Common myeloid progenitor, CD34-positive (primary cell): ENCODE data around the gene NEK4.
A peak's percentile ranks its signal among the peaks of the same experiment; 100 is the strongest.

Experiments
- CTCF ChIA-PET: fragments of 350-600 bp; sonication (Branson Sonifier 250); formaldehyde crosslinking; loops from one replicate; lab custom pipeline; 2021; ENCODE audit warnings: antibody characterized with exemption; lab: Charles Lee
- POLR2A ChIA-PET: fragments of 350-600 bp; sonication (Branson Sonifier 250); formaldehyde crosslinking; loops from one replicate; lab custom pipeline; 2021; ENCODE audit warnings: antibody characterized with exemption; lab: Charles Lee
- DNase-seq, 3 donors: peaks; one replicate each; pipeline versions ENCODE4 v3.0.0 to v3.0.0-alpha.2; 2013
- H3K27ac ChIP-seq, 2 experiments: 1 replicate in 1 of 2; 2 replicates in 1 of 2; pipeline ENCODE4 v1.7.0; 2013; ENCODE audit warnings: inconsistent platforms in 2 of 2, low read length in 2 of 2, mild to moderate bottlenecking in 2 of 2, low read depth in 1 of 2, moderate library complexity in 1 of 2; ENCODE audit not compliant: severe bottlenecking in 2 of 2, insufficient read depth in 1 of 2, poor library complexity in 1 of 2
- H3K27me3 ChIP-seq, 5 experiments: replicated peaks in 2 of 5; 1 replicate in 3 of 5; 2 replicates in 2 of 5; pipeline versions ENCODE4 v1.6.1 to v1.7.0; 2013; ENCODE audit warnings: low read length in 4 of 5, mild to moderate bottlenecking in 2 of 5, moderate library complexity in 2 of 5, inconsistent platforms in 1 of 5; ENCODE audit not compliant: insufficient read depth in 5 of 5, control insufficient read depth in 4 of 5
- H3K36me3 ChIP-seq, 4 experiments: 1 replicate in 2 of 4; 2 replicates in 2 of 4; pipeline versions ENCODE4 v1.6.1 to v1.7.0; 2013; ENCODE audit warnings: low read length in 3 of 4, control low read depth in 1 of 4, mild to moderate bottlenecking in 1 of 4; ENCODE audit not compliant: control insufficient read depth in 4 of 4, insufficient read depth in 4 of 4
- H3K4me1 ChIP-seq, 4 experiments: 1 replicate in 3 of 4; 2 replicates in 1 of 4; pipeline versions ENCODE4 v1.6.1 to v1.7.1; 2013; ENCODE audit warnings: low read length in 3 of 4, mild to moderate bottlenecking in 3 of 4, control low read depth in 1 of 4, inconsistent platforms in 1 of 4, moderate library complexity in 1 of 4; ENCODE audit not compliant: control insufficient read depth in 4 of 4, insufficient read depth in 4 of 4; ENCODE audit errors: control extremely low read depth in 1 of 4
- H3K4me3 ChIP-seq, 7 experiments: 1 replicate in 4 of 7; 2 replicates in 3 of 7; pipeline versions ENCODE4 v1.5.1 to v1.7.0; 2013; ENCODE audit warnings: mild to moderate bottlenecking in 7 of 7, low read length in 6 of 7, moderate library complexity in 6 of 7, inconsistent platforms in 2 of 7, low read depth in 2 of 7, control low read depth in 1 of 7; ENCODE audit not compliant: insufficient read depth in 4 of 7, control insufficient read depth in 1 of 7; ENCODE audit errors: extremely low read depth in 1 of 7
- H3K9me3 ChIP-seq, 5 experiments: 1 replicate in 4 of 5; 2 replicates in 1 of 5; pipeline versions ENCODE4 v1.6.1 to v1.7.1; 2013; ENCODE audit warnings: low read length in 4 of 5, mild to moderate bottlenecking in 2 of 5, inconsistent platforms in 1 of 5, low read depth in 1 of 5, moderate library complexity in 1 of 5; ENCODE audit not compliant: control insufficient read depth in 4 of 5, insufficient read depth in 2 of 5; ENCODE audit errors: control extremely low read depth in 1 of 5
- WGBS: methylation state at CpG from one replicate; pipeline ENCODE4 v1.1.5; 2013; ENCODE audit not compliant: insufficient coverage; 5-methylcytosine and 5-hydroxymethylcytosine counted together

The NEK4 gene

GRCh38 chr3:52774901-52775864 lies 4.4 kb upstream of the NEK4 start:
- Histone ChIP-seq H3K27me3 (no peaks in the 10 kb centered on the region), H3K9me3 (no peaks in the 10 kb centered on the region), H3K36me3 (no peaks in the 10 kb centered on the region), H3K4me3 (no peak overlapping the region), H3K4me1 (peaks cover 0 to 37% (median 26%) of the 10 kb centered on the region in 4 experiments), H3K27ac (no peak overlapping the region)
- DNase-seq, result peak in 2 of 3 donors; percentile 33 to 46
- ChIA-PET POLR2A (no interaction called here), CTCF (interaction anchor here (1.2 to 1.4 kb wide), 2 partner anchors 17 to 48 kb away, joined by 3 to 5 read pairs; no protein-coding TSS in a partner anchor)
- 59% methylated on average over 6 of the region's 6 CpGs for WGBS

- 88% methylated on average over 4 of the region's 8 CpGs for WGBS
- Histone ChIP-seq H3K9me3 (no peaks in the 10 kb centered on the region), H3K4me3 (no peak overlapping the region), H3K27ac (no peak overlapping the region), H3K36me3 (no peaks in the 10 kb centered on the region), H3K27me3 (no peaks in the 10 kb centered on the region), H3K4me1 (peaks cover 7 to 44% (median 33%) of the 10 kb centered on the region in 4 experiments)
- ChIA-PET CTCF (interaction anchor here (1.2 to 1.4 kb wide), 2 partner anchors 18 to 49 kb away, joined by 3 to 5 read pairs; no protein-coding TSS in a partner anchor), POLR2A (no interaction called here)
- DNase-seq, result no peak
Observed at GRCh38 chr3:52774066-52774713, 3.5 kb upstream of the NEK4 start.

- whole genome bisulfite sequencing, result 100% methylated on average over 9 of the region's 13 CpGs
- H3K4me1 ChIP-seq, result peaks cover 7 to 40% (median 29%) of the 10 kb centered on the region in 4 experiments
- DNase-seq, result no peak
- POLR2A ChIA-PET, result no interaction called here
- H3K4me3 ChIP-seq, result no peak overlapping the region
- H3K9me3 ChIP-seq, result no peaks in the 10 kb centered on the region
- no peak overlapping the region for H3K27ac ChIP-seq
- H3K36me3 ChIP-seq, result no peaks in the 10 kb centered on the region
- CTCF ChIA-PET, result interaction anchor here (1.4 kb wide), 1 partner anchor 19 kb away, joined by 5 read pairs; no protein-coding TSS in a partner anchor
- H3K27me3 ChIP-seq, result no peaks in the 10 kb centered on the region
Observed at GRCh38 chr3:52773361-52774065, 2.8 kb upstream of the NEK4 start.

GRCh38 chr3:52771702-52772101 lies 962 bp upstream of the NEK4 start:
- H3K27ac ChIP-seq, result peak overlapping the region in 1 of 2 experiments; percentile 81
- ChIA-PET CTCF (interaction anchor here (0.7 to 1.5 kb wide), 5 partner anchors 8 to 49 kb away, joined by 3 to 5 read pairs (median 4); no protein-coding TSS in a partner anchor), POLR2A (no interaction called here)
- WGBS, result 100% methylated on average over 7 of the region's 10 CpGs
- H3K4me1 ChIP-seq, result peaks cover 7 to 30% (median 23%) of the 10 kb centered on the region in 4 experiments
- H3K9me3 ChIP-seq, result no peaks in the 10 kb centered on the region
- H3K36me3 ChIP-seq, result peaks cover 3 to 7% (median 6%) of the 10 kb centered on the region in 4 experiments
- H3K27me3 ChIP-seq, result no peaks in the 10 kb centered on the region
- no peak for DNase-seq
- peak overlapping the region in 1 of 7 experiments; percentile 87 for H3K4me3 ChIP-seq

GRCh38 chr3:52771334-52771681 lies 568 bp upstream of the NEK4 start:
- CTCF ChIA-PET, result interaction anchor here (0.7 to 1.4 kb wide), 5 partner anchors 8 to 50 kb away, joined by 3 to 5 read pairs (median 4); no protein-coding TSS in a partner anchor
- POLR2A ChIA-PET, result no interaction called here
- WGBS, result 72% methylated on average over 5 of the region's 5 CpGs
- Histone ChIP-seq H3K27ac (peak overlapping the region; percentile 58 to 81), H3K4me3 (peak overlapping the region in 6 of 7 experiments; percentile 65 to 89 (median 80)), H3K4me1 (peaks cover 7 to 30% (median 23%) of the 10 kb centered on the region in 4 experiments), H3K9me3 (no peaks in the 10 kb centered on the region), H3K27me3 (no peaks in the 10 kb centered on the region), H3K36me3 (peaks cover 3 to 9% (median 6%) of the 10 kb centered on the region in 4 experiments)
- DNase-seq, result no peak

- Histone ChIP-seq H3K36me3 (peaks cover 3 to 22% (median 16%) of the 10 kb centered on the region in 4 experiments), H3K9me3 (no peaks in the 10 kb centered on the region), H3K27me3 (no peaks in the 10 kb centered on the region), H3K4me1 (peaks cover 7 to 20% (median 15%) of the 10 kb centered on the region in 4 experiments), H3K27ac (peak overlapping the region; percentile 58 to 81), H3K4me3 (peak overlapping the region; percentile 65 to 89 (median 78))
- DNase-seq, result no peak
- 31% methylated on average over 10 of the region's 13 CpGs for WGBS
- ChIA-PET POLR2A (no interaction called here), CTCF (interaction anchor here (1.1 to 1.4 kb wide), 3 partner anchors 46 to 52 kb away, joined by 3 to 5 read pairs (median 3); no protein-coding TSS in a partner anchor)
Observed at GRCh38 chr3:52769786-52770455, 819 bp downstream of the NEK4 start.
